GM12873 (cell line): ENCODE data around the gene AHRR.

Experiments
- TF ChIP-seq, protein P1 (sequence below): IDR thresholded peaks from 2 replicates; pipeline ENCODE4 v1.5.1; 2012; ENCODE audit warnings: low read depth, mild to moderate bottlenecking, moderate library complexity, low read length, control low read depth; ENCODE audit not compliant: insufficient read depth; ENCODE audit errors: missing control alignments

AHRR gene

GRCh38 chr5:463952-464351 is 142.4 kb downstream of the AHRR start:
- TF ChIP-seq, protein P1, sequence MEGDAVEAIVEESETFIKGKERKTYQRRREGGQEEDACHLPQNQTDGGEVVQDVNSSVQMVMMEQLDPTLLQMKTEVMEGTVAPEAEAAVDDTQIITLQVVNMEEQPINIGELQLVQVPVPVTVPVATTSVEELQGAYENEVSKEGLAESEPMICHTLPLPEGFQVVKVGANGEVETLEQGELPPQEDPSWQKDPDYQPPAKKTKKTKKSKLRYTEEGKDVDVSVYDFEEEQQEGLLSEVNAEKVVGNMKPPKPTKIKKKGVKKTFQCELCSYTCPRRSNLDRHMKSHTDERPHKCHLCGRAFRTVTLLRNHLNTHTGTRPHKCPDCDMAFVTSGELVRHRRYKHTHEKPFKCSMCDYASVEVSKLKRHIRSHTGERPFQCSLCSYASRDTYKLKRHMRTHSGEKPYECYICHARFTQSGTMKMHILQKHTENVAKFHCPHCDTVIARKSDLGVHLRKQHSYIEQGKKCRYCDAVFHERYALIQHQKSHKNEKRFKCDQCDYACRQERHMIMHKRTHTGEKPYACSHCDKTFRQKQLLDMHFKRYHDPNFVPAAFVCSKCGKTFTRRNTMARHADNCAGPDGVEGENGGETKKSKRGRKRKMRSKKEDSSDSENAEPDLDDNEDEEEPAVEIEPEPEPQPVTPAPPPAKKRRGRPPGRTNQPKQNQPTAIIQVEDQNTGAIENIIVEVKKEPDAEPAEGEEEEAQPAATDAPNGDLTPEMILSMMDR, result no peak

DNA sequence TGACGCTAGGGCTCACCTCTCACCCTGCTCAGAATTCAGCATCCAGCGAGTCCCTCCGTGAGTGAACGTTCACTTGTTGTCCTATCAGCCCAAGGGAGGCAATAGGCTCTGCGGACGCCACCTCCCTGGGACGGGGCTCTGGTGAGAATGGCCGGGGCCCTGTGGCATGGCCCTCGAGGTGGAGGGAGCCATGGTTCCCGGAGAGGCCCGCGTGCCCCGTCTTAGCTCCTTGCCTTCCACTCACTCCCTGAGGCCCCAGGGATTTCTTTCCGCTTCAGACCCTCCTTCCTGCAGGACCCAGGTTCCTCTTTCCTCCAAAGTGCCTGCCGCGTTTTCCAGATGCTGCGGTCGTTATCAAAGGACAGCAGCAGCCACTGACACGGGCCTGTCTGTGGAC is 142.9 kb downstream of the AHRR start:
- TF ChIP-seq, protein P1, result no peak

GRCh38 chr5:464843-465590 is 143.5 kb downstream of the AHRR start:
- TF ChIP-seq, protein P1, result no peak

- TF ChIP-seq, protein P1, result no peak
Observed at GRCh38 chr5:465591-466403, 144.3 kb downstream of the AHRR start.

DNA sequence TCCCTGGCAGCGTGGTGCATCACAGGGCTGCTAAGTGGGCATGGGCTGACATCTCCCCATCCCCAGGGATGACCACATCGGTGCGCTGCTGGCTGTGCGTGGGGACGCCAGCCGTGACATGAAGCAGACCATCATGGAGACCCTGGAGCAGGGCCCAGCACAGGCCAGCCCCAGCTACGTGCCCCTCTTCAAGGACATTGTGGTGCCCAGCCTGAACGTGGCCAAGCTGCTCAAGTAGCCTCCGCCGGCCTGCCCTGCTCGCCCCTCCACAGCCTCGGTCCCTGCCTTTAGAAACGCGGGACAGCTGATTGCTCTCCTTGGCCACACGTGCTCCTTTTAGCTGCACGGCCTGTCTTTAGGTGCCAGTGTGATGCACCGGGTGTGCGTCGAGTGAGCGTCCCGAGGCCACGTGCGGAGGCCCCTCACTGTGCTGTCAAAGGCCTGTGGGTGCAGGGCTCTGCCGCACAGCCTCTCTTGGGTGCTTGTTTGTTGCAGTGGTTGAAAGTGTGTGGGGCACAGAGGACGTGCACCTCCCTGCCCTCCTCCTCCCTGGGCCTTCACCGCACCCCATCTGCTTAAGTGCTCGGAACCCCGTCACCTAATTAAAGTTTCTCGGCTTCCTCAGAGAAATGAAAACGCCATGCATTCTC is 145.3 kb downstream of the AHRR start:
- TF ChIP-seq, protein P1, result no peak

DNA sequence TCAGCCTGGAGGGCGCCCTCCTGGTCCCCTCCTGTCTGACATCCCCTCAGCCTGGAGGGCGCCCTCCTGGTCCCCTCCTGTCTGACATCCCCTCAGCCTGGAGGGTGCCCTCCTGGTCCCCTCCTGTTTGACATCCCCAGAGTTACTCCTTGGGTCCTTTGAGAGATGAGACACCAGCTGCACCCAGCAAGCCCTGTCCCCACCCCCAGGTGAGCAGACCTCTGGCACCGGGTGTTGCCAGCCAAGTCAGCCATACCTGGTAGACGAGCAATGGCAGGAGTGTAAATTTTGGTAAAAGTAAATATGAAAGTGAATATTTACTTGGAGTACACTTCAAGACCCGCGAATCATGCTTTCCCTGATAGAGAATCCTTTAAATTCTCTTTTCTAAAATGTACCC is 146.9 kb downstream of the AHRR start:
- TF ChIP-seq, protein P1, result no peak
